Astrocyte (in vitro differentiated cells and primary cell): ENCODE measurements around the gene PAX8. TPM values are rescaled to one million over a fixed set of nuclear protein-coding genes. Genes with fewer than 3 reads are reported as not detected.

Experiments
- DNase-seq: peaks from one replicate; pipeline ENCODE4 v3.0.0-alpha.2; 2010; ENCODE audit warnings: low read depth
- FAIRE-seq: peaks from 2 replicates; lab custom pipeline; 2011; peaks lifted over from hg19 to GRCh38; lab: Jason Lieb, UNC
- H2AFZ ChIP-seq: 2 replicates; pipeline ENCODE4 v1.6.0; 2012; ENCODE audit warnings: low read depth, low read length, inconsistent platforms
- H3K27ac ChIP-seq: 2 replicates; pipeline ENCODE4 v1.5.1; 2011; ENCODE audit warnings: low read depth, low read length, inconsistent platforms
- H3K27me3 ChIP-seq: 2 replicates; pipeline ENCODE4 v1.6.0; 2011; ENCODE audit warnings: low read length, inconsistent platforms; ENCODE audit not compliant: insufficient read depth
- H3K36me3 ChIP-seq: 2 replicates; pipeline ENCODE4 v1.5.1; 2011; ENCODE audit warnings: low read length, inconsistent platforms; ENCODE audit not compliant: insufficient read depth
- H3K4me1 ChIP-seq: 2 replicates; pipeline ENCODE4 v1.5.1; 2011; ENCODE audit warnings: low read length, inconsistent platforms; ENCODE audit not compliant: insufficient read depth
- H3K4me2 ChIP-seq: 2 replicates; pipeline ENCODE4 v1.6.0; 2012; ENCODE audit warnings: low read length, inconsistent platforms
- H3K4me3 ChIP-seq: 2 replicates; pipeline ENCODE4 v1.5.1; 2011; ENCODE audit warnings: low read depth, mild to moderate bottlenecking, low read length, inconsistent platforms; ENCODE audit not compliant: insufficient read depth
- H3K79me2 ChIP-seq: 2 replicates; pipeline ENCODE4 v1.6.0; 2012; ENCODE audit warnings: mild to moderate bottlenecking, low read length, inconsistent platforms; ENCODE audit not compliant: insufficient read depth
- H3K9ac ChIP-seq: 2 replicates; pipeline ENCODE4 v1.6.0; 2012; ENCODE audit warnings: mild to moderate bottlenecking, low read length, inconsistent platforms
- H3K9me3 ChIP-seq: 2 replicates; pipeline ENCODE4 v1.5.1; 2012; ENCODE audit warnings: low read depth, mild to moderate bottlenecking, low read length, inconsistent platforms; ENCODE audit not compliant: insufficient read depth
- H4K20me1 ChIP-seq: 2 replicates; pipeline ENCODE4 v1.6.0; 2012; ENCODE audit warnings: low read length, inconsistent platforms; ENCODE audit not compliant: insufficient read depth
- H3K27ac Mint-ChIP-seq: one replicate; pipeline ENCODE4 v1.8.0; 2021; ENCODE audit warnings: mild to moderate bottlenecking, mixed read lengths; ENCODE audit not compliant: unreplicated experiment
- H3K27me3 Mint-ChIP-seq: one replicate; pipeline ENCODE4 v1.8.0; 2021; ENCODE audit warnings: low read depth, mixed read lengths; ENCODE audit not compliant: unreplicated experiment
- H3K36me3 Mint-ChIP-seq: one replicate; pipeline ENCODE4 v1.8.0; 2021; ENCODE audit warnings: low read depth, mixed read lengths; ENCODE audit not compliant: unreplicated experiment
- H3K4me1 Mint-ChIP-seq: one replicate; pipeline ENCODE4 v1.8.0; 2021; ENCODE audit warnings: low read depth, mixed read lengths; ENCODE audit not compliant: unreplicated experiment
- H3K4me3 Mint-ChIP-seq: one replicate; pipeline ENCODE4 v1.8.0; 2021; ENCODE audit warnings: mild to moderate bottlenecking, moderate library complexity, mixed read lengths; ENCODE audit not compliant: unreplicated experiment
- H3K9me3 Mint-ChIP-seq: one replicate; pipeline ENCODE4 v1.8.0; 2021; ENCODE audit warnings: mild to moderate bottlenecking, mixed read lengths; ENCODE audit not compliant: unreplicated experiment
- CTCF ChIP-seq: IDR thresholded peaks from 2 replicates; pipeline ENCODE4 v1.5.1; 2011; ENCODE audit warnings: low read depth, mild to moderate bottlenecking, inconsistent platforms, low read length, moderate library complexity; ENCODE audit not compliant: insufficient read depth
- EZH2 ChIP-seq: IDR thresholded peaks from 2 replicates; pipeline ENCODE4 v1.6.1; 2012; ENCODE audit warnings: mild to moderate bottlenecking, low read length, inconsistent platforms; ENCODE audit not compliant: insufficient read depth
- total RNA-seq: library from RNA; stranded (reverse); gene quantifications from 2 replicates; pipeline ENCODE4 v1.2.1, GENCODE V29; 2021

Gene PAX8
- total RNA-seq, 1 donor from 2014 or later, result 0.48 TPM

GRCh38 chr2:113169586-113169985, 109.1 kb downstream of the PAX8 start:
- H3K9me3 ChIP-seq, result no peaks in the 10 kb centered on the region
- H3K9ac ChIP-seq, result no peak overlapping the region
- H3K79me2 ChIP-seq, result no peaks in the 10 kb centered on the region
- H3K36me3 Mint-ChIP-seq, result no peaks in the 10 kb centered on the region
- no peaks in the 10 kb centered on the region for H3K4me1 Mint-ChIP-seq
- H3K4me3 Mint-ChIP-seq, result no peak overlapping the region
- no peaks in the 10 kb centered on the region for H3K27me3 ChIP-seq
- H2AFZ ChIP-seq, result no peak overlapping the region
- H3K9me3 Mint-ChIP-seq, result no peaks in the 10 kb centered on the region
- peaks cover 7% of the 10 kb centered on the region for H3K27me3 Mint-ChIP-seq
- no peaks in the 10 kb centered on the region for H3K4me1 ChIP-seq
- FAIRE-seq, result no peak
- no peak overlapping the region for H3K27ac ChIP-seq
- H3K36me3 ChIP-seq, result no peaks in the 10 kb centered on the region
- H3K4me3 ChIP-seq, result no peak overlapping the region
- TF ChIP-seq EZH2, result no peak
- TF ChIP-seq CTCF, result no peak
- no peak overlapping the region for H3K27ac Mint-ChIP-seq
- no peak overlapping the region for H3K4me2 ChIP-seq
- no peaks in the 10 kb centered on the region for H4K20me1 ChIP-seq
- no peak for DNase-seq

- Mint-ChIP-seq H3K4me1 (no peaks in the 10 kb centered on the region), H3K4me3 (no peak overlapping the region), H3K36me3 (no peaks in the 10 kb centered on the region), H3K27ac (no peak overlapping the region), H3K27me3 (peaks cover 7% of the 10 kb centered on the region), H3K9me3 (no peaks in the 10 kb centered on the region)
- no peaks in the 10 kb centered on the region for H3K4me1 ChIP-seq
- H3K9me3 ChIP-seq, result no peaks in the 10 kb centered on the region
- no peaks in the 10 kb centered on the region for H3K27me3 ChIP-seq
- H3K9ac ChIP-seq, result no peak overlapping the region
- no peak overlapping the region for H3K4me3 ChIP-seq
- H3K79me2 ChIP-seq, result no peaks in the 10 kb centered on the region
- no peak for FAIRE-seq
- TF ChIP-seq EZH2 (no peak), CTCF (no peak)
- H3K4me2 ChIP-seq, result no peak overlapping the region
- no peak overlapping the region for H3K27ac ChIP-seq
- DNase-seq, result no peak
- H2AFZ ChIP-seq, result no peak overlapping the region
- H3K36me3 ChIP-seq, result no peaks in the 10 kb centered on the region
- H4K20me1 ChIP-seq, result peaks cover 4% of the 10 kb centered on the region
Observed at GRCh38 chr2:113169002-113169530, 109.7 kb downstream of the PAX8 start.

GRCh38 chr2:113167962-113168340, 110.8 kb downstream of the PAX8 start:
- Mint-ChIP-seq H3K27ac (no peak overlapping the region), H3K36me3 (no peaks in the 10 kb centered on the region), H3K9me3 (no peaks in the 10 kb centered on the region), H3K4me1 (no peaks in the 10 kb centered on the region), H3K27me3 (peaks cover 6% of the 10 kb centered on the region), H3K4me3 (no peak overlapping the region)
- H2AFZ ChIP-seq, result no peak overlapping the region
- no peak overlapping the region for H3K9ac ChIP-seq
- no peak for DNase-seq
- H3K27ac ChIP-seq, result no peak overlapping the region
- H3K4me3 ChIP-seq, result no peak overlapping the region
- peaks cover 4% of the 10 kb centered on the region for H4K20me1 ChIP-seq
- H3K27me3 ChIP-seq, result no peaks in the 10 kb centered on the region
- FAIRE-seq, result no peak
- H3K79me2 ChIP-seq, result no peaks in the 10 kb centered on the region
- no peak for TF ChIP-seq EZH2
- no peak for TF ChIP-seq CTCF
- H3K4me2 ChIP-seq, result no peak overlapping the region
- no peaks in the 10 kb centered on the region for H3K36me3 ChIP-seq
- H3K4me1 ChIP-seq, result no peaks in the 10 kb centered on the region
- H3K9me3 ChIP-seq, result no peaks in the 10 kb centered on the region
